Suppressor macrophage treated with lipopolysaccharide for 1 hour (primary cell): ENCODE measurements around the gene POLD1.
"Not testable (repeated sequence)": the region's sequence is repeated elsewhere in the genome, so short reads cannot be mapped to it uniquely, and the experiment has no call there.

Experiments
- DNase-seq, 3 donors: peaks; one replicate each; pipeline ENCODE4 v3.0.0-alpha.2; 2020 to 2022

The POLD1 gene

GRCh38 chr19:50365434-50366306 is 18.5 kb upstream of the POLD1 start, which contains the start of gene NAPSA:
Gene NAPSA (minus strand): TSS chr19:50365639. CDS start chr19:50365621, 18 bp downstream.
- no peak for DNase-seq

GRCh38 chr19:50368649-50369570 is 15.2 kb upstream of the POLD1 start:
- peak; percentile 87 to 89 (median 88) for DNase-seq

GRCh38 chr19:50371914-50372475 is 12.2 kb upstream of the POLD1 start:
- DNase-seq, result peak; percentile 31 to 63 (median 58)

GRCh38 chr19:50376166-50377050 is 7.7 kb upstream of the POLD1 start, which contains the start of gene NR1H2:
Gene NR1H2 (plus strand): TSS chr19:50376457. CDS start chr19:50377606, 1,149 bp downstream.
- peak; percentile 99 for DNase-seq

GRCh38 chr19:50377051-50377461 is 7.1 kb upstream of the POLD1 start:
- peak in 1 of 3 donors; percentile 37 for DNase-seq

GRCh38 chr19:50377517-50377916 is 6.6 kb upstream of the POLD1 start:
- DNase-seq, result no peak

- no peak for DNase-seq
Observed at GRCh38 chr19:50378169-50378862, 5.8 kb upstream of the POLD1 start.

- no peak for DNase-seq
Observed at GRCh38 chr19:50378863-50379236, 5.3 kb upstream of the POLD1 start.

- no peak for DNase-seq
Observed at GRCh38 chr19:50379602-50380001, 4.5 kb upstream of the POLD1 start.

GRCh38 chr19:50380137-50380536 is 4.0 kb upstream of the POLD1 start:
- no peak for DNase-seq

GRCh38 chr19:50380751-50381151 is 3.4 kb upstream of the POLD1 start:
- no peak for DNase-seq

- no peak for DNase-seq
Observed at GRCh38 chr19:50381881-50382729, 2.0 kb upstream of the POLD1 start.

GRCh38 chr19:50383001-50383851 is 921 bp upstream of the POLD1 start:
- no peak for DNase-seq

GRCh38 chr19:50384685-50385535 is 763 bp downstream of the POLD1 start:
- peak; percentile 79 to 87 (median 80) for DNase-seq

- DNase-seq, result peak; percentile 85 to 86 (median 85)
Observed at GRCh38 chr19:50387176-50387867, 3.2 kb downstream of the POLD1 start.

GRCh38 chr19:50387868-50388245 is 3.7 kb downstream of the POLD1 start:
- no peak for DNase-seq

GRCh38 chr19:50390295-50390694 is 6.1 kb downstream of the POLD1 start:
- not testable (repeated sequence) for DNase-seq

- DNase-seq, result not testable (repeated sequence)
Observed at GRCh38 chr19:50390952-50391351, 6.8 kb downstream of the POLD1 start.
